ENCODE results near the gene NR2F2.
"Not testable (repeated sequence)": the region's sequence is repeated elsewhere in the genome, so short reads cannot be mapped to it uniquely, and the experiment has no call there.

NR2F2 gene

GRCh38 chr15:96369825-96370621 lies 39.5 kb downstream of the NR2F2 start:
- DNase-seq, result no peak

GRCh38 chr15:96372554-96372953 lies 42.1 kb downstream of the NR2F2 start:
- DNase-seq, result no peak

DNA sequence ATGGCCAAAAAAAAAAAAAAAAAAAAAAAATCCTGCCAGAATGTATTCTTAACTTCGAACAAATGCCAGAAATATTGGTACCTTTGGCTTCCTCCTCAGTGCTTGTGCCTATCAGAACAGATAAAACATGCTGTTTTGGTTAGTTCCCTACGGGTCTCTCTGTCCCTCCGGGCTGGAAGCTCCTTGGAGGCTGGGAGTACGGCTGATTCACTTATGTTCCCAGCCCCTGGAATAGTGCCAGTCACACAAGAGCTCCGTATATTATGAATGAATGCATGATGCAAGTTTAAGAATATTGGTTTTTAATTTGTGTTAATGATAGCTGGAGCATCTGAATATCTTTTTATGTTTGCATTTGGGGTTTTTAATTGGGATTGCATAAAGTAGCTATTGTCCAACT lies 44.0 kb downstream of the NR2F2 start:
- no peak for DNase-seq

DNA sequence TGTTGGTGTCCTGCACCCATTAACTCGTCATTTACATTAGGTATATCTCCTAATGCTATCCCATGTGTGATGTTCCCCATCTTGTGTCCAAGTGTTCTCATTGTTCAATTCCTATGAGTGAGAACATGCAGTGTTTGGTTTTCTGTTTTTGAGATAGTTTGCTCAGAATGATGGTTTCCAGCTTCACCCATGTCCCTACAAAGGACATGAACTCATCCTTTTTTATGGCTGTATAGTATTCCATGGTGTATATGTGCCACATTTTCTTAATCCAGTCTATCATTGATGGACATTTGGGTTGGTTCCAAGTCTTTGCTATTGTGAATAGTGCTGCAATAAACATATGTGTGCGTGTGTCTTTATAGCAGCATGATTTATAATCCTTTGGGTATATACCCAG lies 49.1 kb downstream of the NR2F2 start:
- not testable (repeated sequence) for DNase-seq

- DNase-seq, result no peak
Measured at GRCh38 chr15:96381463-96381862, 51.0 kb downstream of the NR2F2 start.

DNA sequence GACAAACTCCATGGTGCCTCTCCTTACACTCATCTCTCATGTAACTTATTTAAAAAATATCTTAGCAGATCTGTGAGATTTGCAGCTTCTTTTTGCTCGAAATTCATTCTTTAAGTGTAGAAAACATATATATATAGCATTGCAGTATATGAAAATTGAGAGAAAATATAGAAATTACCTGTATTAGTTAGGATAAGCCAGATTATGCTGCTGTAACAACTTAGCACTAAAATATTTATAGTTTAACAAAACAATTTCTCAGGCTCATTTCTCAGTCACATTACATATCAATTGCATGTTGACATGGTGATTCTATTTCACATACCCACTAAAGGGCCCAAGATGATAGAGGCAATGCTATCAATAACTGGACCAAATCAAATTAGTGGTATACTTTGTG lies 54.7 kb downstream of the NR2F2 start:
- DNase-seq, result no peak

DNA sequence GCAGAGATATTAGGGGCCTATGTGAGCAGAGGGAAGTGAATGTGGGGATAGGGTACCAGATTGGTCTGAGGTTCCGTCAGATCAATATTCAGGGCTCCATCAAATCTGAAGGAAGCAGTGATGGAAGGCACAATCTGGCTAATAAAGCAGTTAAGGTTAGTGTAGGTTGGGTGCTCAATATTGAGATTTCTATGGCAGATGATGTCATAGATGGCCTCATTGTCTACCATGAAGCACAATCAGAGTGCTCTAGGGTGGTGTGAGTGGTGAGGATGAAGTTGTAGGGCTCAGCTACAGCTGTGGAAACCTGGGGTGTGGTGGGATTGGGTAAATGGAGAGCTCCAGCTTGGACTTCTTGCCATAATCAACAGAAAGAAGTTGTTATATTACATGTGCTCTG lies 58.2 kb downstream of the NR2F2 start:
- no peak for DNase-seq

Measured in femur (tissue), 1 donor.